Measurements from ENCODE around the gene NTMT2.

- TF ChIP-seq CTCF (IDR thresholded peaks at IDR 0.05; ENCODE audit: insufficient read depth, low read depth, low read length) (no peak), EZH2 (IDR thresholded peaks at IDR 0.05; ENCODE audit: insufficient read depth, low read length) (no peak)
Measured at GRCh38 chr1:170153417-170153816, 7.7 kb downstream of the NTMT2 start.
